ENCODE results near the gene PTCD3.

Gene PTCD3

GRCh38 chr2:86143307-86143706, 37.3 kb downstream of the PTCD3 start:
- no peak for DNase-seq (ENCODE audit: low read depth in 2 of 2, low spot score in 1 of 2)

DNA sequence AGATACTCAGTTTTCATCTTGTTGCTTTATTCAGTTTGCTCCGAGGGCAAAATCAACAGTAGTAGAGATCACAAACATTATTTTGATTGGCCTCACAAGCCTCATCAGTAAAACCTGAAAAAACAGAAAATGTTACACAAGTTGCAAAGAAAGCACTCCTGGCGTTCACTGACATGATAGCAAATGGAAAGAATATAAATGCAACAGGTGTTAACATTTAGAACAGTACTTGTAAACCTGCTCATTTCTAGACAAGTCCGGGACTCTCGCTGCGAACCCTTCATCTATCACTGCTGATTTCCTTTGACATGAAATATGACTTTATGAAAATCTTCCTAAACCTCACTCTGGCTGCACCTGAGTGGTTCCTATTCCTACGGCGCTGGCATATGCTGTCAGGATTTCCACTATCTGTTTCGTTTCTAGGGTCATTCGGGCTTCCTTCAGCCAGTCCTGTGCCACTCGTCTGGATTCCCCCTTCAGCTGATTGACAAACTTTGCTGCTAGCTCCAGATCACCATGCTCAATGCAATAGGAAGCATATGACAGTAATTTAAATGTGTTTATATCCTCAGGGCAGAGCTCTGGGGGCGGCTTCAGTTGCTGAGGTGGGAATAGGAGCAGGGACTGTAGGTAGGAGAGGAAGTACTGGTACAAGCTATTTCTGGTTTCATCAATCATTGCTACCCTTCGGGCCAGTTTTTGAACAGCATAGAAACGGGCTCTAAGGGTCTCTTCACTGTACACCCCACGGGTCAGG, 38.1 kb downstream of the PTCD3 start:
- no peak for DNase-seq (ENCODE audit: low read depth in 2 of 2, low spot score in 1 of 2)

GRCh38 chr2:86147793-86148192, 41.8 kb downstream of the PTCD3 start:
- DNase-seq (ENCODE audit: low read depth in 2 of 2, low spot score in 1 of 2), result no peak

DNA sequence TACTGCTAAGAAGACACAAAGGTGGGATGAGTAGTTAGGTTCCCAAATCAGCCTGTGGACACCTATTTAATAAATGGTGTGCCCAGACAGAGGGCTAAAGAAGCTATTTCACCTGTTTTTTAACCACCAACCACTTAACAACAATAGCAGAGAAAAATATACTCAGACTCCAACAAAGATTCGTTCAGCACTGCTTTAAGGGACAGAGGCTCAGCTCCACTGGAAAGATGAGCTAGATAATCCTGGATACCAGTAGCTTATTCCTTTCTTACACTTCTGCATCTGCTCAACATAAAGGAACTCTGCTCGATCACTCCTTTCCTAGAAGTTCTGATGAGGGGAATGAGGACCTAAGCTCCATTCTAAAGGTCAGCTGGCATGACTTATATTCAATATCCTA, 44.5 kb downstream of the PTCD3 start:
- DNase-seq (ENCODE audit: low read depth in 2 of 2, low spot score in 1 of 2), result no peak

- no peak for DNase-seq (ENCODE audit: low read depth in 2 of 2, low spot score in 1 of 2)
Observed at GRCh38 chr2:86157009-86157556, 51.0 kb downstream of the PTCD3 start.

- no peak for DNase-seq (ENCODE audit: low read depth in 2 of 2, low spot score in 1 of 2)
Observed at GRCh38 chr2:86158286-86158685, 52.3 kb downstream of the PTCD3 start.

DNA sequence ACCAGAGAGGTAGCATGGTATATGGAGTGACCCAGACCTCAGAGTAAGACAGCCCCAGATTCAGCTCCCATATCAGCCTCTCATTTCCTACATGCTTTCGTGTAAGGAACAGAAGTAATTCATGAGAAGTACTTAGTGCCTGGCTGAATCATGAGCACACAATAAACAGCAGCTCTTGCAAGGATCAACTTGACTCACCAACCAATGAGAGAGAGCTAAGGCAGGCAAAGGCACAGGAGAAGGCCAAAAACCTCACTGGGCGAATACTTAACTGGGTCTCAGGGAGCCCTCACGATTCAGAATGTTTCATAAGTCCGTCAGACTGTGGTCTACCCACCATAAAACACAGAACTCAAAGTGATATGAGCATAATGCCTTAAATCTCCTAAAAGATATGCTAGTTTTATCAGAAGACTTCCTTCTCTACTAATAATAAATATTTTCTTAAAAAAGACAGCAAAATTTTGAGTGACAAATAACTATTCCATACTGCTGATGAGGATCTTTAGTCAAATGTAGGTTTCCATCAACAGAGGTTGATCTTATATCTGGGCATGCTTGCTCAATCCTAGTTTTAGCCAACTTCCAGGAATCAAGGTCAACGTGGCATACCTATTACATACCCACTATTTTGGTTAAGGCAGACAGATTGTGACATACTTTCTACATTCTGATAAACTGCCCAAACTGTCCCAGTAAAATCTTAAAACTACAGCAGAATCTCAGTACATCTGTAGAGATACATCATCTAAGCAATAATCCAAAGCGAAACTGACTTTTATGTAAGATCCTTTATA, 54.3 kb downstream of the PTCD3 start:
- DNase-seq (ENCODE audit: low read depth in 2 of 2, low spot score in 1 of 2), result no peak

GRCh38 chr2:86170449-86170848, 64.4 kb downstream of the PTCD3 start:
- DNase-seq (ENCODE audit: low read depth in 2 of 2, low spot score in 1 of 2), result no peak

- DNase-seq (ENCODE audit: low read depth in 2 of 2, low spot score in 1 of 2), result no peak
Observed at GRCh38 chr2:86171295-86171694, 65.3 kb downstream of the PTCD3 start.

- no peak for DNase-seq (ENCODE audit: low read depth in 2 of 2, low spot score in 1 of 2)
Observed at GRCh38 chr2:86172610-86173009, 66.6 kb downstream of the PTCD3 start.

DNA sequence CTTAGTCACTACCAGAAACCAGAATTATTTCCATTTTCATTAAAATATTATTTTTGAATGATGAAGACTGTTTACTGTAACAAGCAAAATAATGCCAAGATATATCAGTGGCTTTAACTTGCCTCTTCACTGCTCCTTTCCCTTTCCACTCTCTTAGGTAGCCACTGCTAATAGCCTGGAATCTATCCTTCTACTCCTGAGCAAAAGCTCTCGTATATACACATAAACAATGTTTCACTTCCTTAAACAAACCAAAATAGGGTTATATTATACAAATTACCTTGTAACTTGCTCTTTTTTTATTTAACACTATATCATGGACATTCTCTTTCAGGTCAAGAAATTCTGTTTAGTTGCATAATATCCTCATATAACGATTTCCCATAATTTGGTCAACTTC, 68.4 kb downstream of the PTCD3 start:
- DNase-seq (ENCODE audit: low read depth in 2 of 2, low spot score in 1 of 2), result no peak

DNA sequence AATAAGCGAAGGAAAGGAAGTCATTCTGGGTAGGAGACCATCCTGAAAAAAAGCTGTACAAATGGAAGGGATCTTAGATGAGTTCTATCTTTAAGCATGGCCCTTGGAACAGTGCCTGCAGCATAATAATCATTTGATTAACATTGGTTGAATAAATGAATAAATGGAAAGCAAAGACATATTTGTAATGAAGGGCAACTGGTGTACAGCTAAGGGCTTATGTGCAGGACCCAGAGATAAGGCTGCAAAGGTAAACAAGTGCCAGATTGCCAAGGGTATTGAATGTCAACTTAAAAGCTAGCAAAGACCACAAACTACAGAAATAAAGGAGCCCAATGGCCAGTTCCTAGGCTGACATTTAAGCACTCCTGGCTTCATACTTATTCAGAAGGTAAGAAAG, 69.8 kb downstream of the PTCD3 start:
- DNase-seq (ENCODE audit: low read depth in 2 of 2, low spot score in 1 of 2), result no peak

DNA sequence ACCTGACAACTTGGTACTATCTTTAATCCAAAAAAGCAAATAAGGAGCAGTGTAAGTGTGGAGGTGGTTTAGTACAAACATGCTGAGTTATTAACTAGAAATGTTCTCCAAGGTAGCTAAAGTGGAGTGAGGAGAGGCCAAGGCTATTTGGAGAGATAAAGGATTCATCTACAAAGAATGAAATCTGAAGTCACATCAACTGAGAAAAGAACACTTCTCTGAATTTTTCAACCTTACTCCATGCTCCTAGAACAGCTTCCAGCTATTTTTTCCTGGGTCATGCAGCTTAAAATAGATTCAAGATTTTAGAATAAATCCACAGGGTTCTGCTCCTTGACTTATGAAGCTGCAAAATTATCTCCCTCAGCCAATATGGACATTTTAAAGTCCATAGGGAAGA, 70.6 kb downstream of the PTCD3 start:
- DNase-seq (ENCODE audit: low read depth in 2 of 2, low spot score in 1 of 2), result no peak

DNA sequence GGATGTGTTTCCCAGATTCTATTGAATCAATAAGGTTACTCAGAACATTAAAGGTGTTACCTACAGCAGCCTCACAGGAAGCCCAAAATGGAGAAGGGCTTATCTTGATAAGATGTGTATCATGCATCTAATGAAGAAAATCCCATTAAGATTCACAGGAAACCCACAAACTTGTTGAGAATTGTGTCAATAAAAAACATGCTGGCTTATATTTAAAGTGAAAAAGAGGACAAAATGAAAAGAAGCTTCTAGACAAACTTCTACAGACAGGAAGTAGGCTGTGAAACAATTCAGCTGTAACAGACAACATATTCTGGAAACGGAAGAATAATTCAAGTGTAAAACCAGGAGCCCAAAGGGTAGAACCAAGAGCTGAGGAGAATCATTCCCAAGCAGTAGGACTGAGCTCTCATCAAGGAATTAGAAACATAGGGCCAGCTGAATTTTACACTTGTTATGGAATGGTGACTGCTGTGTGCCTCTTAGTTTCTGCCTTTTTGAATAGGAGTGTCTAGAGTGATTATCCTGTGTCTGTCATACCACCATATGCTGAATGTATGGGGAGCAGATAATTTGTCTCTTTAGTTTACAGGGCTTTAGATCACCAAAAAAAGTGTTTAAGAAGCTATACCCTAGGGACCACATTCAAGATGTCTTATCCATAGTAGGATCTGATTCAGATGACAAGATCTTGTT, 79.6 kb downstream of the PTCD3 start:
- no peak for DNase-seq (ENCODE audit: low read depth in 2 of 2, low spot score in 1 of 2)

DNA sequence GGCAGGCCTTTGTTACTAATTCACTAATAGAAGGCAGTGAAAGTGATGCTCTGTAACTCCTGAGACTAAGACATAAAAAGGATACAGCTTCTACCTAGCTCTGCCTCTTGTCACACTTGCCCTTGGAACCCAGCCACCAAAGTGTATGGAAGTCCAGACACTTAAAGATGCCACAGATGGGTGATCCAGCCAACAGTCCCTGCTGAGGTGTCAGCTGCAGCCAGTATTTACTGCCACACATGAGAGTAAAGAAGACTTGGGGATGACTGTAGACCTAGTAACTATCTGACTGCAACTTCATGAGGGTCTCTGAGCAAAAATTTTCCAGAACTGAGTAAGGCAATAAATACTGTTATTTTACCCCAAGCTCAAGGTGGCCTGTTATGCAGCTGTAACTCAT, 80.4 kb downstream of the PTCD3 start:
- no peak for DNase-seq (ENCODE audit: low read depth in 2 of 2, low spot score in 1 of 2)

- no peak for DNase-seq (ENCODE audit: low read depth in 2 of 2, low spot score in 1 of 2)
Observed at GRCh38 chr2:86189782-86190416, 83.9 kb downstream of the PTCD3 start.

All from stimulated activated CD8-positive, alpha-beta memory T cell treated with anti-CD3 and anti-CD28 coated beads, Interleukin-4, amount 100 ng/mL, for 4 hours (primary cell).